ENCODE measurements around the gene C16orf87. TPM values are rescaled to one million over a fixed set of nuclear protein-coding genes. Genes with fewer than 3 reads are reported as not detected.

C16orf87 gene
- total and polyA plus RNA-seq, 2 donors (not counting 1 experiment from before 2014, with no cell fraction given), result 3.4 to 11.3 TPM

GRCh38 chr16:46747777-46748651 lies 83.0 kb downstream of the C16orf87 start, which contains the start of gene MYLK3:
TSS of gene MYLK3 (minus strand) at chr16:46748344. CDS start at chr16:46748193, 151 bp downstream.
- H3K9me3 ChIP-seq (ENCODE audit: control extremely low read depth in 1 of 3, control insufficient read depth in 2 of 3, insufficient read depth in 1 of 3, low read length in 2 of 3), result no peaks in the 10 kb centered on the region
- no peak within 1 kb of the TSS for H3K27ac ChIP-seq (ENCODE audit: low read length in 2 of 2)
- no peaks in the 10 kb centered on the region for H4K20me1 ChIP-seq (ENCODE audit: control insufficient read depth, insufficient read depth, low read length, poor library complexity, severe bottlenecking)
- H3K27me3 ChIP-seq (replicated peaks in 1 of 4; ENCODE audit: control extremely low read depth in 1 of 4, control insufficient read depth in 3 of 4, insufficient read depth in 4 of 4, low read length in 3 of 4), result no peaks in the 10 kb centered on the region
- Mint-ChIP-seq H3K9me3 (ENCODE audit: insufficient read depth) (no peaks in the 10 kb centered on the region), H3K4me1 (peaks cover 22% of the 10 kb centered on the region), H3K27me3 (no peaks in the 10 kb centered on the region), H3K4me3 (no peak within 1 kb of the TSS), H3K27ac (no peak within 1 kb of the TSS)
- ATAC-seq (ENCODE audit: low read depth) (no peak), DNase-seq (no peak)
- H3K79me2 ChIP-seq (ENCODE audit: control insufficient read depth, insufficient read depth, low read length), result no peaks in the 10 kb centered on the region
- no peaks in the 10 kb centered on the region for H3K36me3 ChIP-seq (replicated peaks in 1 of 2; ENCODE audit: control extremely low read depth in 1 of 2, control insufficient read depth in 1 of 2, extremely low read depth in 1 of 2, insufficient read depth in 2 of 2, low read length in 1 of 2)
- 85% methylated on average over 24 of the region's 25 CpGs for WGBS (ENCODE audit: insufficient coverage)
- POLR2A ChIA-PET, result no interaction called here
- no peak within 1 kb of the TSS for H3K9ac ChIP-seq (ENCODE audit: low read length)
- no peak within 1 kb of the TSS for H3K4me3 ChIP-seq (ENCODE audit: control extremely low read depth in 1 of 5, extremely low read depth in 1 of 5, insufficient read depth in 1 of 5, low read depth in 2 of 5, low read length in 4 of 5)
- intact Hi-C loops (cut with micrococcal nuclease), result no loop called here
- H3K4me1 ChIP-seq (ENCODE audit: control insufficient read depth in 2 of 2, insufficient read depth in 2 of 2, low read length in 2 of 2), result peaks cover 17 to 22% of the 10 kb centered on the region in 2 donors
- H3K4me2 ChIP-seq (replicated peaks; ENCODE audit: low read depth, low read length, poor library complexity, severe bottlenecking), result no peak within 1 kb of the TSS
- TF ChIP-seq CTCF (IDR thresholded peaks at IDR 0.05) (no peak), EZH2 (IDR thresholded peaks at IDR 0.05; ENCODE audit: borderline replicate concordance, insufficient read depth, low read depth, low read length, poor library complexity, severe bottlenecking) (no peak)
- CTCF ChIA-PET, result no interaction called here
- H2AFZ ChIP-seq (ENCODE audit: insufficient read depth, low read depth, low read length, poor library complexity, severe bottlenecking), result peak within 1 kb of the TSS; percentile 59

All from B cell (primary cell).